Measurements from ENCODE around the gene ACTR3C.
"Not testable (repeated sequence)": the region's sequence is repeated elsewhere in the genome, so short reads cannot be mapped to it uniquely, and the experiment has no call there.

DNA sequence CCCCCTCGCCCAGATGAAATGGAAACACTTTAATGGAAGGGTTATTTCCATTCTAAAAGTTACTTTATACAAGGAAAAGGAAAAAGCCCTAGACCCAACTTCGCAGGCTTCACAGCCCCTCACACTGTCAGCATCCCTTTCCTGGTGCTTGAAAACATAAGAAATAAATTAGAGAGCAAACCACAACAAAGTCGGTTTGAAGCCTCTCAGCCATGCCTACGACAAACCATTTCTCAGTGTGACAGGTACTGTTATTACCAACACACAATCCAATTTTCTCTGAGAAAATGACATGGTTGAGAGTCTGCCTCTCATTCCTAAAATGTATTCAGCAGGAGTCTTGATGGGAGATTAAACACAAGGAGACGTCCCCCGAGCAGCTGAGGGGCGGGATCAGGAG lies 51.4 kb downstream of the ACTR3C start:
- not testable (repeated sequence) for TF ChIP-seq ELF4 (IDR thresholded peaks at IDR 0.05); FOXM1 (IDR thresholded peaks at IDR 0.05; ENCODE audit: borderline replicate concordance); CTBP1 (IDR thresholded peaks at IDR 0.05; ENCODE audit: borderline replicate concordance); FOXK2 (IDR thresholded peaks at IDR 0.05); SUZ12 (IDR thresholded peaks at IDR 0.05)
